ENCODE results near the gene DECR2.

DNA sequence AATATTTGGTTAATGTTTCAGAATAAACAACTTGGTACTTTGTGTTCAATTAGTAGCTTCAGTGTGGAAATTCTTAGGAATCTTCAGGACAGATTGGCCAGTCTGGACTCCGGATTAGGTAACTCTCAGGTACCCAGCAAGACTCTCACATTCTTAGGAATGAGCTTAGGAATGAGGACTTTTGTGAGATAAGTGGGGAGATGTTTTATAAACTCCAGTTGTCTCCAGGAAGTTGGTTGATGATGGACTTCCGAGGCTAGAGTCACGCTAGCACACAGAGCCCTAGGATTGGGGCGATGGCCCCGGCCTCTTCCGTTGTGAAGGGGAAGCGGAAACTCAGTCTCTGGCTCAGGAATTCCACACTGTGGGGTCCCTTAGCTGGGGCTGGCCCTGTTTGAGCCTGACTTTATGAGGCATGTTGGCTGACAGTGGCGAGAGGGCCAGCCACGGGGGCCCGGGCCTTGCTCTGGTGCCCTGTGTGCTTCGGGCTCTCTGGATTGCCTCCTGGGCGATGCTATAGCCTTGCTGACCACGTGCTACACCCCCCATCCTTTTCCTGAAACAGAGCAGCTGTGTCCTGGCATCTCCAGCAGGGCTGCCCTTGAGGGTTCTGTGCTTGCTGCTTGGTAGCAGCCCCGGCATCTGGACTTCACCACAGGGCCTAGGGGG is 56.2 kb downstream of the DECR2 start:
- TF ChIP-seq, protein P1, sequence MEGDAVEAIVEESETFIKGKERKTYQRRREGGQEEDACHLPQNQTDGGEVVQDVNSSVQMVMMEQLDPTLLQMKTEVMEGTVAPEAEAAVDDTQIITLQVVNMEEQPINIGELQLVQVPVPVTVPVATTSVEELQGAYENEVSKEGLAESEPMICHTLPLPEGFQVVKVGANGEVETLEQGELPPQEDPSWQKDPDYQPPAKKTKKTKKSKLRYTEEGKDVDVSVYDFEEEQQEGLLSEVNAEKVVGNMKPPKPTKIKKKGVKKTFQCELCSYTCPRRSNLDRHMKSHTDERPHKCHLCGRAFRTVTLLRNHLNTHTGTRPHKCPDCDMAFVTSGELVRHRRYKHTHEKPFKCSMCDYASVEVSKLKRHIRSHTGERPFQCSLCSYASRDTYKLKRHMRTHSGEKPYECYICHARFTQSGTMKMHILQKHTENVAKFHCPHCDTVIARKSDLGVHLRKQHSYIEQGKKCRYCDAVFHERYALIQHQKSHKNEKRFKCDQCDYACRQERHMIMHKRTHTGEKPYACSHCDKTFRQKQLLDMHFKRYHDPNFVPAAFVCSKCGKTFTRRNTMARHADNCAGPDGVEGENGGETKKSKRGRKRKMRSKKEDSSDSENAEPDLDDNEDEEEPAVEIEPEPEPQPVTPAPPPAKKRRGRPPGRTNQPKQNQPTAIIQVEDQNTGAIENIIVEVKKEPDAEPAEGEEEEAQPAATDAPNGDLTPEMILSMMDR (IDR thresholded peaks at IDR 0.05; ENCODE audit: low read depth, low read length, poor library complexity, severe bottlenecking): no peak
- TF ChIP-seq EZH2phosphoT487 (IDR thresholded peaks at IDR 0.05; ENCODE audit: borderline replicate concordance, low read length): no peak
